HK-2 (cell line): ENCODE results near the gene LRRC74A.

Source experiments
- DNase-seq: peaks from one replicate; pipeline ENCODE4 v3.0.0-alpha.2; 2018; ENCODE audit not compliant: unreplicated experiment

Gene LRRC74A

DNA sequence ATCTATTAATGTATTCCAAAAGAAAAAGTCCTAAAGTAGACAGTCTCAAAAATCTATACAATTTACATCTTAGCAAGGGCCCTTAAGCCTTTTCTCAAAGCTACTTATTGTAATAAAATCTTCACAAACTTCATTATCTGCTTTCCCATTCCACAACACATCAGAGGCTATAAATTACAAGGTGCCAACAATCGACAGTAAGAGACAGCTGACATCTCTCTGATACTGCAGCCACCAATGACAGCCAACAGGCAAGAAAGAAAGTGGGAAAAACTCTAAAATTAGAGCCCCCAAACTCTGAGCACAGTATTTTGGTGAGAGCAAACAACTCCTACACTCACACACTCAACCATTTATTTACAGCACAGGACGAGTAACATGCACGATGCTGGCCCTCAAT lies 15.7 kb upstream of the LRRC74A start:
- DNase-seq = no peak

DNA sequence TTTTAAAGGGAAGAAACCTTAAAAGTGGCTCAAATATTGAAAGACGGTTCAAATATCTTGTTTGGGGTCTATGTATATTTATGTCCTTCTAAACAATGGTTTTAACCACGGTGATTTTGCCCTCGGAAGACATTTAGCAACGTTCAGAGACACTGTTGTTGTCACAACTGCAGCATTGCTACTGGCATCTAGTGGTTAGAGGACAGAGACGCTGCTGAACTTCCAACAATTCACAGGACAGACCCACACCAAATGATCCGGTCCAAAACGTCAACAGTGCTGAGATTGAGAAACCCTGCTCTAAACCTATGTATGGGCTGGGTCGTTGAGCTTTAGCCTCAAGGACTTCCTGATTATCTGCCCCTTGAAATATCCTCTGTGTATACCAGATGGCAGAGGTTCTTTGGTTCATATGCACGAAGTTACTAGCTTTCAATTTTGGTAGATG lies 15.2 kb upstream of the LRRC74A start:
- no peak for DNase-seq

DNA sequence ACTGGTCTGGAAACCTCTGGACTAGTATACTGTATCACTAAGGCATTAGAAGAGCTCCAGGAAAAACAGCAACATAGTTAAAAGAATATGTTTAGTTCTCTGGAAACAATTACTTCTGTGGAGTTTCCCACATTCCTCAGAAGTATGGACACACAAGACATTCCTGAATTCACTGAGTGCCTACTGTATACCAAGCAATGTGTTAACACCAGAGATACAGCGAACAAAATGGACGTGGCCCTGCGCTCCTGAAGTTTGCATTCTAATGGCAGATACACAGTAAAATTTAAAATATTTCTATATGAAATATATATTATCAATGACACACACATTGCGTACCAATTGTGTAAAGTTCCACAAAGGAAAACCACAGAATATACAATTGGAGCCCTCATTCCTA lies 14.6 kb upstream of the LRRC74A start:
- DNase-seq = no peak

DNA sequence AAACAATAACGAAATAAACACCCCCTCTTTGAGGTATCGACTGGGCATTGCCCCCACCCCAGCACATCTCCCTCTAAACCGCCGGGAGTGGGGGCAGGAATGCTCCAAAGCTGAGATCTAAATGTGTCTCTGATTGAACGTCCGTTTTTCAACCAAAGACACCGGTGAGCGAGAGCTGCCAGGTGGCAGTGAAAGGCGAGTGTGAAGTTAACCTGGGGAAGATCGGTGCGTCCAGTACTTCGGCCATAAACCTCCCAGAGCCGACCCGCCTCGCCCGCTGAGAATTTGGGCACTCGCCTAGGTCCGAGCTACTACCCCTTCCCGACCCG lies 14.2 kb upstream of the LRRC74A start:
- DNase-seq = no peak

DNA sequence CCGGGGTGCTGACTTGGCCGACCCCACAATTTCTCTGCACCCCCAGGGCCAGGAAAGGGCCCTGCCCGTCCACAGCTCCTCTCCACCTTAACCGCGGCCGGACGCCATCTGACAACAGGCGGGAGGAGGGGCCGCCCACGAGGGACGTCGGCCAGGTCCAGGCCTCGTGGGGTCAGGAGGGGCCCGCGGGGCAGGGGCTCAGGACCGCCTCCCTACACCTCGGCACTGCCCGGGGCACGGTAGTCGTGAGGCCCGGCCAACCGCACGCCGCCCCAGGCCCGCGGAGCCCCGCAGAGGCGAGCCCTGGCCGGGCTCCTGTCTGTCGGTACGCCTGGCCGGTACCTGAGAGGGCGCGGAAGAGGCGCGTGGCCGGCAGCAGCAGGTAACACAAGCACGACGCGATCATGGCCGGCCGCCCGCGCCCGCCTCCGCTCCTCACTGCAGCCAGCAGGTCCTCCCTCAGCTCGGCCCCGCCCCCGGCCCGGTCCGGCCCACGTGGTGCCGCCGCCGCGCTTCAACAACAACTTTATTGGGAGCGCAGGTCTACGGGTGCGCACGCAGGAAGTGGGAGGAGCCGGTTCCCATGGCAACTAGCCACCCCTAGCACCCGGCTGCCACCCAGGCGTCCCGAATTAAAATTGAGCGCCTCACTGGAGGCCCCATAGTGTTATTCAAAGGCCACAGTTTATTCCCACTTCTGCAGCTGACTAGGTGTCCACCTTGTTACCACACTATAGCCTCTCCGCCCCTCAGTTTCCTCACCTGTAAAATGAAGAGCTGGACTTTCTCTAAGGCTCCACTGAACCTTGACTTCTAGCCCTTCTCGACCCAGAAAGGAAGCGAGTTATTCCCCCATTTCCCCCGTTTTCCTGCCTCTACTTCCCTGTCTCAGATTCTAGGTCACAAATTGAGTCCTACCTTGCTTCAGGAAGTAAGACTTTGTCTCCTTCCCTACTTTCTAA lies 13.5 kb upstream of the LRRC74A start, which contains the start of gene ANGEL1:
Gene ANGEL1, minus strand, starts transcription at position 461 of the 962 bp plus-strand sequence. Its CDS starts 55 bp downstream, at position 406.
- peak; percentile 94 for DNase-seq

DNA sequence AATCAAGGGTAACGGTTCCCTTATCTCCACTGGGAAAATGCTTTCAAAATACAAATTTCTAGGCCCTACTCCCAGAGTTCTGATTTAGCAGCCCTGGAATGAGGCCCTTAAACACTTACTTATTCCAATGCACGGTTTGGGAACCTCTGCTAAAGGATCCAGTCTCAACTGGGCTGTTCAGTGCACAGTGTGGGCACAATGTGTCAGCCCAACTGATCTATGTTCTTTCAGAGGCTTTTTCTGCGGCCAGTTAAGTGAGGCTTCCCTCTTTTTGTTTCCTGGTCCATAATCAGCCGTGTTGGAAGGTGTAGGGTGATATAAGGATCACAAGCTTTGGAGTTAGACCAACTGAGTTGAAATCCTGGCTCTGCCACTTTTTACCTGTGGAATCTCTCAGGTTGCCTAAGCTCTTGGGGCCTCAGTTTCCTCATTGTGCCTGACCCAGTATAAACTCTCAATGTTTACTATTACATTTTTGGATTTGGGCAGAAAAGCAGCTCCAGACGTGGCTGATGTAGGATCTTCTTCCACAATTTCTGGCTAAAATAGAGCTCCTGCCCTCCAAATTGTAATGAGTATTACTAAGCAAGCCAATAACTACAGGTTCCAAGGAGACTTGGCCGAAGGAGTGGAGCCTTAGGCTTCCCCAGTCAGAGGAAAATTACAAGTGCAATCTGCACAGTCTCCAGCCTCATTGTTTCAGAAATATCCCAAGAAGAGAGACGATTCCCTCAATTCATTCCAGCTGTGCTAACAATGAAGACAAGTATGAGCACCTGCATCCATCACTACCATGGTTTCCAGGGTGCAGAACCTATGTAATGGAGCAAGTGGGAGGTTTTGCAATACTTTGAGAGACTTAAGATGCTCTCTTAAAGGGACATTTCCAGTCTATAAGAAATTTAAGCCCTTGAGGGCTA lies 11.2 kb upstream of the LRRC74A start:
- no peak for DNase-seq

DNA sequence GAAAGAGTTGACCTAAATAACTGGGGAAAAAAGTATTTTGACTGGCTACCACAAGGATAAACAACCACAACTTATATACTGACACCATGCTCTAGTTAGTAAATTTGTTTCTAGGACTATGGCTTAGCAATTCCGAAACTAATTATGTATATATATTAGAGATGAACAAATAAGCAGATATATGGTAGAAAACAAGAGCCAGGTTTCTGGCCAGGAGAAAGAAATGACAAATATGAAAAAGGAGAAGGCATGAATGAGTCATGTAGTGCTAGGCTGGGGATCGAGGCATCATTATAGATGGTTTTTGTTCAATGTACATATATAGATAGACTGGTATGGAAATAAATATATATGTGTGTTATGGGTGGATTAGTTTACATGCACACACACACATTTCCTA lies 5.5 kb upstream of the LRRC74A start:
- DNase-seq = no peak

DNA sequence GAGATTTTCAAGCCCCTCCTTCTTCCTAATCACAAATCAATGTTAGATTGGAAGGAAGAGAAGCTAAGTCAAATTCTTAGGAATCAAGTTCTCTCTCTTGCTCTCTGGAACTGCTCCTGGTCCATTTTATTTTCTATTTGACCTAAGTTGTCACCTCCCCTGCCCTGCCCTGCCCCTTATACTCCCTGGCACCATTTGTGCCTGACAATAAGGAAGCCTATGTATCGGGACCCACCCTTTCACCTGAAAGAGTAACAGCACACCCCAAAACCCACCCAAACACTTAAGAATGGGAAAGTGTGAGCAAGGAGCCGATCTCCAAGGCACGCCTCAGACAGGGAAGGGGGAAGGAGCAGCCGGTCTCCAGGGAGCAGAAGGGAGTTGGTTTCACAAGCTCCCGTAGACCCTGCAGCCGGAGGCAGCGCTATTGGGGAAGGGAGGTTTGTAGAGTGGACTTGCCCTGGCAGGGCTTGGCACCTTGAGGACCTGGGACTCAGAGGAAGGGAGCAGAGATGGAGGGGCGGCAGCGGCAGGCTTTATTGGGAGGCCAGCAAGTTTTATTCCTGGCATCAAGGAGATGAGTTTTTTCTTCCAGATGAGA lies 1.6 kb downstream of the LRRC74A start:
- no peak for DNase-seq

DNA sequence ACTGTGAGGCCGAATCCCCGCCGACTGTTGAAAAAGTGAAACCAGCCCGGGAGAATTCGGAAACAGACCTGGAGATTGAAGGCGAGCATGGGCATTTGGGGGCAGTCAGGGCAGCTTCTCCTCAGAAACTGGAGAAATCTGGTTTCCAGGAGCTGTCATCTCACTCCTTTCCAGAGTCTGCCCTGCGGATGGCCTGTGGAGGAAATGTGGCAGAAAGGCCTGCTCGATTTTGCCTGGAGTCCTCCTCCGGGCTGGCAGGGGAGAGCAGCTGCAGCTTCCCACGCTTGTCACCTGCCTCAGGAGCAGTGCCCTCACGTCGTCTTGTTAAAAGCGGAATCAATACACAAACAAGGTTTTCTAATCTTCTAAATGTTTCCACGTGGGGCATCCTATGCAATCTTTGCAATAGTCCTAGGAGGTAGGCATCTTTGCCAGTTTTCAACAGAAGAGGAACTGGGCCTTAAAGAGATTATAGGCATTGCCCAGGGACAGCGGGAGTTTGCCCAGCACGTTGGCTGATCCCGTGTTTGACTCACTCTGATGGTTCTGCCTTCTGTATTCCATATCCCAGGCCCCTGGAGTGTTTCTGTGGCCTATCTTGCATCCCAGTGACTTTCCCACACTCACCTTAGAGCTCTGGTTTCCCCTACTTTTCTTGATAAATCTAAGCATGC lies 2.3 kb downstream of the LRRC74A start:
- no peak for DNase-seq

DNA sequence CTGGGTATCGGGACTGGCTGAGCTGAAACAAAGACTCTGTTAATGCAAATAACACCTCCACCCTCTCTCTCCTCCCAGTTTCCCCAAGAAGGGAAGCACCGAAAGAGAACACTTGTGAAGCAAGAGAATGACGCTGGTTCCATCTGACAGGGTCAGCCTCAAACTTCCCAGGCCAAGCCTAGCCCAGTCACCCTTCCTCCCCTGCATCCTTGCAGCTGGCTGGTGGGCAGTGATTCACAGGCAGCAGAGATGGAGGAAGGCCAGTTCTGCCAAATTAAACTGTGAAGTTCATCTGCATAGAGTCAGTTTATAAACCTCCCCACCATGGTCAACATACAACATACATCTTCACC lies 2.8 kb downstream of the LRRC74A start:
- no peak for DNase-seq

DNA sequence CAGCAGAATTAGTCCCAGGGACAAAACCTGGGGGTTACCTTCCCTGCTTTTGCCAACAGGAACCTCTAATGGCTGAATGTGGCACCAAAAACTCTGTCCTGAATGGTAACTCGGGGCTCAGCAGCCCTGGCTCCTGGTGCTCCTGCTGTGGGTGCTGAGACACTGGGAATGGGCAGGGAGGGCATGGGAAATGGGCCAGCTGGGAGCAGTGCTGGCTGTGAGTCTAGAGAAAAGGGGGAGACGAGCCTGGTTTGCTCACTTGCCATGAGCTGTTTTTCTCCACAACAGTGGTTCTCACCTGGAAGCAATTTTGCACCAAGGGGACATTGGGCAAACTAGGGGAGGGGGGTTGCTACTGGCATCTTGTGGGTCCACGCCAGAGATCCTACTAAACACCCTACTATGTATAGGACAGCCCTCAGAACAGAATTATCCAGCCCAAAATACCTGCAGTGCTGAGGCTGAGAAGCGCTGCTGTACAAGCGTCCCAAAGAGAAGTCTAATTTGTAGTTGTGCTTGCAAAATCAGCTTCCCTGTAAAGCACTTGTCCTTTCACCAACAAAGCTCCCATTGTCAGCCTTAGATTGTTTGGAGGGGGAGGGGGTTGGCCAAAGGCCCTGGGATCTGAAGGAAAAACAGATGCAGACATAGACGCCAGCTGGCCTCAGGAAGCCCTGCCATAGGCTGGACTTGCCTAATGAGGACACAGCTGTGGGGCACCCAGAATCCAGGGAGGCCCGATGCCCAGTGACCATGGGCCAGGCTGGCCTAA lies 3.6 kb downstream of the LRRC74A start:
- no peak for DNase-seq

DNA sequence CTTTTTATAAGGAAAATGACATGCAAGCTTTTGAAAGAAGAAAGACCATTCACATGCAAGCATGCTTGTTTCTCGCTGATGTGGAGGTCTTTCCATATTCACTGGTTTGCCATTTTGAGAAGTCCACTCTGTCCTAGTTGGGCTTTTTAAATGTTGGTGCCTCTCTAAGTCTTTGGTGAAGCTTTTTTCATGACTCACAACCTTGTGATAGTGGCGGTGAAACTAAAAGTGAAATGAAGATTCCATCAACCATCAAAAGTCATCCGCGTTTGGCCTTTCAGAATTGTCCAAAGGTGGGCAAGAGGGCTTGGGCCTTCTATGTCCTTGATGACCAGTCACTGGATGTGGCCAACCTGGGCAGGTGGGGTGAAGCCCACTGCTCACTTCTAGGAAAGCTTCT lies 4.3 kb downstream of the LRRC74A start:
- DNase-seq = no peak

DNA sequence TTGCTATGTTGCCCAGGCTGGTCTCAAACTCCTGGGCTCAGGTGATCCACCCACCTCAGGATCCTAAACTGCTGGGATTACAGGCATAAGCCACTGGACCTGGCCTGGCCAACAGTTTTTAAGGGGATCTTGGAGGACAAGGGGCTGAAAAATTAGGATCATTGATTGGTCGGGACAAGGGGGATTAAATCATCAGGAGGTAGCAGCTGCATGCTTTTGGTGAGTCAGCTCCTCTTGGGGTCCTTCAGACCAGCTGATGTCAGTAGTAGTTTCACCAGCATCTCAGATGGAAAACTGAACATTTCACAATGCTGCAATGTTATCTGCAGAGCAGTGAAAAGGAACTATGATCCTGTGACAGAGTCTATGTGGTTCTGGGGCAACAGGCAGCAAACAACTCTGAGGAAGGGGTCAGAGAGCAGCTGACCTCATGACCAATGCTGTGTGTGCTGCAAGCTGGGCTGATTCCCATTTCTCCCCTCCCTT lies 6.3 kb downstream of the LRRC74A start:
- no peak for DNase-seq

DNA sequence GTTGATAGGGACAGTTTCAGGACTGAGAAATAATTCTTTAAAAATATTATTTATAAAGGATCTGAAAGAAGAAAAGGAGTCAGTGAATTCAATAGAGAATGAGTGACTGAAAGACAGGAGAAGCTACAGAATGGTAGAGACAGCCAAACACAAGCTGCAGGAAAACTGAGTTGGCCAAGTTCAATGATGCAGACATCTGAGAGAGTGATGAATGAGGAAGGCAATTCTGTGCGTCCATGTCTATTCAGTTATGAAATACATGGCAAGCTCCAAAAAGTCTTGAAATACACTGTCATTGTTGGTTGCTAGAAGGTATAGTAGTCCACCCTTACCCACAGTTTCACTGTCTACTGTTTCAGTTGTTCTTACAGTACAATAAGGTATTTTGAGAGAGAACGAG lies 6.8 kb downstream of the LRRC74A start:
- DNase-seq = no peak

DNA sequence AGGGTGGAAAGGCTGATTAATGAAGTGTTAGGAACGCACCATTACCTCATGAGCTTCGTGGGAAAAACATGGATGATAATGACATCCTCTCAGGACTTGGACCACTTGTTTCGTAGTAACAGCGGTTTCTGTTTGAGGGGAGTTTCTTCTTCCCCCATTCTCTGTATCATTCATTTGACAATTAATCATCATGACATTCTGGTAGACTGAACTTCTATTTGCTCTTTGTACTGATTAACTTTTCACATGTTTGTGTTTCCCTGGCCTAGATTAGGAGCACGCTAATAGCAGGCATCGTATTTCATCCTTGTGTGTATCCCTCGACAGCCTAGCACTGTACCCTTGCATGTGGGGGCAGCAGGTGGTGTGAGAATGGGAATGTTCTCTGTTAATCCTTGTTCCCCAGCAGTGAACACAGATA lies 8.0 kb downstream of the LRRC74A start:
- no peak for DNase-seq

DNA sequence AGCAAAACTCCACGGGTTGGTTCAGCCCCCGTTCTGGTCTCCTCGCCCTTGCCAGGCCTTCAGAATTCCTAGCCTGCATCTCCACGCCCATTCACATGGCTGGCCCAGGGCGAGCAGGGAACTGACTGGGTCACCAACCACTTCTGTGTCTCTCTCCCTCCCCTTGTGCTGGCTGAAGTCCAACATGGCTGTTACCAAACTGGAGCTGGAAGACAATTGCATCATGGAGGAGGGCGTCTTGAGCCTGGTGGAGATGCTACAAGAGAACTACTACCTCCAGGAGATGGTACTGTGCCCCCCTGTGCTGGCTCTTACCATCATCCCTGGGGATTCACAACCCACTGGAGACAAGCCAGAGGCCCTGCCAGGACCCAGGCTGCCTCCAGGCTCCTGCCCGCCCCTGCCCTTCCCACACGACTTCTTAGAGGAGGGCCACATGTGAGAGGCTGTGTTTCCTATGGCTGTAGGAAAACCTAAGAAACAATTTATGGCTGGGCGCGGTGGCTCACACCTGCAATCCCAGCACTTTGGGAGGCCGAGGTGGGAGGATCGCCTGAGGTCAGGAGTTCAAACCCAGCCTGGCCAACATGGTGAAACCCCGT lies 9.9 kb downstream of the LRRC74A start:
- no peak for DNase-seq

DNA sequence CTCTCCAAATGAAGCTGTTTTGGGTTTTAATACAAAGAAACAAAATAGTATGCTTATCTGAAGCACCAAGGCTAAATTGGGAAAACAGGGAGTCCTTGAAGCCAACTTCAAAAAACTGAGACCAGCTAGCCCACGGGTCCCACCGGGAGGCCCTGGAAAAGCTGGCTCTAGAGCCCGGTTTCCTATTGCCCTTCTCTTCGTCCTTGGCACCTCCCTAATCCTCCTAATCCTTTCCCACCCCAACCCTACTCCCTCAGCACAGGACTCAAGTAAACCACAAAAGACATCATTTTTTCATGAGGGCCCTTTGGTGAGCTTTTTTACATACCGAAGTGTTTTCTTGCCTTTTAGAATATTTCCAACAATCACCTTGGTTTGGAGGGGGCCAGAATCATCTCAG lies 11.3 kb downstream of the LRRC74A start:
- no peak for DNase-seq

DNA sequence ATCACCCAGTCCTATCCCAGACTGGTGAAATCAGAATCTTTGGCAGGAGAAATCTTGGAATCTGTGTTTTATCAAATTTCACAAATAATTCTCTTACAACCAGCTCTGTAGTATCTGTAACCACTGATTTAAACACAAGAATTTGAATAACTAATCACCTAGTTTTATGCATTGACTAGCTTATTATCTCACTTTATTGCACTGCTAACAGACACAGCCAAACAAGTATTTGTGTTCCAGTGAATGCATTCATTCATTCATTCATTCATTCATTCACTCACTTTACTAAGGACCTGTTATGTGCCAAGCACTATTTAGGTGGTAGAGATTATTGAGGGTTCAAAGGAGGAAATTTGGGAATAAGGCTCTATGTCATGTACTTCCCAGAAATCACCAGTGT lies 16.2 kb downstream of the LRRC74A start:
- DNase-seq = no peak

DNA sequence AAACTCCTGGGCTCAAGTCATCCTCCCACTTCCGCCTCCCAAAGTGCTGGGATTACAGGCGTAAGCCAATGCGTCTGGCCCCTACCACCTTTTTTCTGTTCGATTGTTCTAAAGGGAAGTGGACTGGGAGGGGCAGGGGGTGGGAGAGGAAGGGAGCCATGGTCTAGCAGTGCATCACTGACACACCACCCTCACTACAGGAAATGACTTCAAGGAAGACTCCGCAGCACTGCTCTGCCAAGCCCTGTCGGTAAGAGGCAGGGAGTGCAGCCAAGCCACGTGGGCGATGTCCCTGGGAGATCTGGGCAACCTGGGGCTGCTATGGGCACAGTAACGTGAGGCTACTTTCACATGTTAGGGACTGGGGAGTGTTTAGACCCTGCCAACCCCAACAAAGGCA lies 18.0 kb downstream of the LRRC74A start:
- peak; percentile 18 for DNase-seq

DNA sequence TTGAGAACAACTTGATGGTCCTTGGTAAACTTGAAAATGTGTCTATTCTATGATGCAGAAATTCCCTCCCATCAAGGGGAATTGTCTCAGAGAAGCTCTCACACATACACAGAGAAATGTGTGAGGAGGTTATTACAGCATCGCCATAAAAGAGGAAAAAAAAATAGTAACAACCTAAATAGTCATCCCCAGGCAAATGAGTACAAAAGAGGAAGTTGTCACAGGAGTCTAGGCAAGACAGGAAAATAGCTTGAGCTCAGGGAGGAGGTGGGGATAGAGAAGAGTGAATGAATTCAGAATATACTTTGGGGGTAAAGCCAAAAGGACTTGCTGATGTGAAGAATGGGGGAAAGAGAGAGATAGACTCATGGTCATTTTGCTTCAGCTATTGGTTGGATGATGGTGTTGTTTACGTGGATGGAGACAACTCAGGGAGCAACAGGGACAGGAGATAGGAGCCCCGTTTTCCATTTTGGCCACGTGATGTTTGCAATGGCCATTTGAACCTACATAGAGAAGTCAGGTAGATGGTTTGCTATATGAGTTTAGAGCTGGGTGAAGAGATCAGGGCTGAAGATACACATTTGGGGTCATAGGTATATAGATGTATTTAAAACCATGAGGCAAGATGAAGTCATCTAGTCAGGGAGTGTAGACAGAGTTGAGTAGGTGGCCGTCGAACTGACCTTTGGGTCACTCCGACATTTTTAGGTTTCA lies 20.3 kb downstream of the LRRC74A start:
- no peak for DNase-seq
